ENCODE data around the gene FANCB.

Gene FANCB

GRCh38 chrX:14832151-14832550 lies 40.7 kb downstream of the FANCB start:
- DNase-seq, result no peak

- DNase-seq, result no peak
Observed at GRCh38 chrX:14829643-14830042, 43.2 kb downstream of the FANCB start.

- no peak for DNase-seq
Observed at GRCh38 chrX:14826319-14826718, 46.5 kb downstream of the FANCB start.

- no peak for DNase-seq
Observed at GRCh38 chrX:14825851-14826250, 47.0 kb downstream of the FANCB start.

- DNase-seq, result no peak
Observed at GRCh38 chrX:14819769-14820168, 53.1 kb downstream of the FANCB start.

GRCh38 chrX:14817571-14817970 lies 55.3 kb downstream of the FANCB start:
- DNase-seq, result no peak

- DNase-seq, result no peak
Observed at GRCh38 chrX:14802943-14803710, 69.7 kb downstream of the FANCB start.

- DNase-seq, result no peak
Observed at GRCh38 chrX:14801136-14801535, 71.7 kb downstream of the FANCB start.

GRCh38 chrX:14798805-14799397 lies 74.0 kb downstream of the FANCB start:
- no peak for DNase-seq

All from bone marrow (tissue), 2 donors.